Measurements from ENCODE around the gene DNAH10.

DNAH10 gene

GRCh38 chr12:123757561-123757960 lies 4.5 kb upstream of the DNAH10 start:
- Histone ChIP-seq H3K4me2 (ENCODE audit: low read depth, low read length, poor library complexity, severe bottlenecking) (no peak overlapping the region), H4K20me1 (ENCODE audit: insufficient read depth, low read length, poor library complexity, severe bottlenecking) (no peaks in the 10 kb centered on the region), H3K9me3 (ENCODE audit: insufficient read depth, low read depth, low read length) (no peaks in the 10 kb centered on the region), H3K9me2 (replicated peaks; ENCODE audit: low read depth, low read length) (no peaks in the 10 kb centered on the region), H3K4me3 (ENCODE audit: low read length, poor library complexity, severe bottlenecking) (no peak overlapping the region), H3K36me3 (ENCODE audit: insufficient read depth, low read length) (peaks cover 15% of the 10 kb centered on the region; the same call in 1 of the 2 replicates), H2AFZ (ENCODE audit: low read length) (no peak overlapping the region), H3K79me2 (ENCODE audit: insufficient read depth, low read length) (no peaks in the 10 kb centered on the region), H3F3A (ENCODE audit: low read depth) (no peaks in the 10 kb centered on the region), H3K4me1 (ENCODE audit: insufficient read depth, low read length, poor library complexity, severe bottlenecking) (no peaks in the 10 kb centered on the region), H3K27me3 (ENCODE audit: insufficient read depth, low read length, poor library complexity, severe bottlenecking) (no peaks in the 10 kb centered on the region), H3K9ac (ENCODE audit: low read depth, low read length, poor library complexity, severe bottlenecking) (no peak overlapping the region)
- TF ChIP-seq CTCF (conservative IDR thresholded peaks at IDR 0.05; ENCODE audit: low read length) (no peak), EZH2phosphoT487 (IDR thresholded peaks at IDR 0.05; ENCODE audit: borderline replicate concordance) (no peak)

GRCh38 chr12:123760267-123760938 lies 1.7 kb upstream of the DNAH10 start:
- Histone ChIP-seq H3K4me1 (ENCODE audit: insufficient read depth, low read length, poor library complexity, severe bottlenecking) (no peaks in the 10 kb centered on the region), H3K9me2 (replicated peaks; ENCODE audit: low read depth, low read length) (no peaks in the 10 kb centered on the region), H3K27me3 (ENCODE audit: insufficient read depth, low read length, poor library complexity, severe bottlenecking) (no peaks in the 10 kb centered on the region), H3K79me2 (ENCODE audit: insufficient read depth, low read length) (no peaks in the 10 kb centered on the region), H2AFZ (ENCODE audit: low read length) (no peak overlapping the region), H3K36me3 (ENCODE audit: insufficient read depth, low read length) (peaks cover 5% of the 10 kb centered on the region; the same call in 1 of the 2 replicates), H3F3A (ENCODE audit: low read depth) (no peaks in the 10 kb centered on the region), H4K20me1 (ENCODE audit: insufficient read depth, low read length, poor library complexity, severe bottlenecking) (no peaks in the 10 kb centered on the region), H3K9ac (ENCODE audit: low read depth, low read length, poor library complexity, severe bottlenecking) (no peak overlapping the region), H3K4me3 (ENCODE audit: low read length, poor library complexity, severe bottlenecking) (no peak overlapping the region), H3K4me2 (ENCODE audit: low read depth, low read length, poor library complexity, severe bottlenecking) (no peak overlapping the region), H3K9me3 (ENCODE audit: insufficient read depth, low read depth, low read length) (no peaks in the 10 kb centered on the region)
- no peak for TF ChIP-seq CTCF (conservative IDR thresholded peaks at IDR 0.05; ENCODE audit: low read length)
- no peak for TF ChIP-seq EZH2phosphoT487 (IDR thresholded peaks at IDR 0.05; ENCODE audit: borderline replicate concordance)

- H3K4me3 ChIP-seq (ENCODE audit: low read length, poor library complexity, severe bottlenecking): no peak overlapping the region
- no peaks in the 10 kb centered on the region for H3F3A ChIP-seq (ENCODE audit: low read depth)
- H4K20me1 ChIP-seq (ENCODE audit: insufficient read depth, low read length, poor library complexity, severe bottlenecking): no peaks in the 10 kb centered on the region
- H3K4me2 ChIP-seq (ENCODE audit: low read depth, low read length, poor library complexity, severe bottlenecking): no peak overlapping the region
- TF ChIP-seq EZH2phosphoT487 (IDR thresholded peaks at IDR 0.05; ENCODE audit: borderline replicate concordance) (no peak), CTCF (conservative IDR thresholded peaks at IDR 0.05; ENCODE audit: low read length) (no peak)
- H3K9me2 ChIP-seq (replicated peaks; ENCODE audit: low read depth, low read length): no peaks in the 10 kb centered on the region
- no peaks in the 10 kb centered on the region for H3K36me3 ChIP-seq (ENCODE audit: insufficient read depth, low read length)
- H3K9me3 ChIP-seq (ENCODE audit: insufficient read depth, low read depth, low read length): no peaks in the 10 kb centered on the region
- H3K4me1 ChIP-seq (ENCODE audit: insufficient read depth, low read length, poor library complexity, severe bottlenecking): no peaks in the 10 kb centered on the region
- H3K9ac ChIP-seq (ENCODE audit: low read depth, low read length, poor library complexity, severe bottlenecking): no peak overlapping the region
- H3K79me2 ChIP-seq (ENCODE audit: insufficient read depth, low read length): no peaks in the 10 kb centered on the region
- no peak overlapping the region for H2AFZ ChIP-seq (ENCODE audit: low read length)
- H3K27me3 ChIP-seq (ENCODE audit: insufficient read depth, low read length, poor library complexity, severe bottlenecking): no peaks in the 10 kb centered on the region
Observed at GRCh38 chr12:123762715-123763052, 583 bp downstream of the DNAH10 start.

Data from Loucy (cell line).